ENCODE results near the gene THY1.

The THY1 gene

DNA sequence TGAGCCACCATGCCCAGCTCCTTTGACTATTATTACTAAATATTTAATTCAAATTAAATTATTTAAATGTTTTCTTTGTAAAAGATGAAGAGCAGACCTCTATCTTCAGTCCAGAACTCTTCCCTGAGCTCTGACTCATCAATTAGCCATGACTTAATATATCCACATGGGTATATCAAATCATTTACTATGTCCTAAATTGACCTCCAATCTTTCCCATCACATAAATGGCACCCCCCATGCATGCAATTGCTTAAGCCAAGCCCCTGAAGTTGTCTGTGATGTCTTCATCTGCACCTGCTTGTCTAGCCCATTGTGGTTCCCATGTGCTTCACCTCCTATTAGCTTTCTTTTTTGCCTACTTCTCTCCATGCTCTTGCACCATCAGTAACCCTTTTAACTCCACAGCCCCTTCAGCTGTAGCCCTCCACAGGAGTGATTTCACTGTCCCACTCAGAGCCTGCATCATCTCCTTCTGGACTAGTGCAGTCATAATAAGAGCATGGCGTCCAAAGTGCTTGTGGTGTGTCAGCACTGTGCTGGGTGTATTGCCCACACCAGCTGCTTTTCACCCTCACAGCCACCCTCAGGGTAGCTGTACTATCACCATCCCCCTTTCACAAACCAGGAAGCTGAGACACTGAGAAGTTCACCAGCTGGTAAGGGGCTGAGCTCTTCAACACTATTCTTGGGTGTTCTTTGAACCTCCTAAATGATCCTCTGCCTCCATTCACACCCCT is 11.8 kb upstream of the THY1 start:
- ChIA-PET CTCF (interaction anchor here (1.0 kb wide), 2 partner anchors 11 to 40 kb away, joined by 3 read pairs; no protein-coding TSS in a partner anchor), POLR2A (interaction anchor here (0.5 kb wide), 1 partner anchor 39 kb away, joined by 3 read pairs; no protein-coding TSS in a partner anchor)
- no peak for DNase-seq (ENCODE audit: extremely low spot score)
- TF ChIP-seq, protein P1, sequence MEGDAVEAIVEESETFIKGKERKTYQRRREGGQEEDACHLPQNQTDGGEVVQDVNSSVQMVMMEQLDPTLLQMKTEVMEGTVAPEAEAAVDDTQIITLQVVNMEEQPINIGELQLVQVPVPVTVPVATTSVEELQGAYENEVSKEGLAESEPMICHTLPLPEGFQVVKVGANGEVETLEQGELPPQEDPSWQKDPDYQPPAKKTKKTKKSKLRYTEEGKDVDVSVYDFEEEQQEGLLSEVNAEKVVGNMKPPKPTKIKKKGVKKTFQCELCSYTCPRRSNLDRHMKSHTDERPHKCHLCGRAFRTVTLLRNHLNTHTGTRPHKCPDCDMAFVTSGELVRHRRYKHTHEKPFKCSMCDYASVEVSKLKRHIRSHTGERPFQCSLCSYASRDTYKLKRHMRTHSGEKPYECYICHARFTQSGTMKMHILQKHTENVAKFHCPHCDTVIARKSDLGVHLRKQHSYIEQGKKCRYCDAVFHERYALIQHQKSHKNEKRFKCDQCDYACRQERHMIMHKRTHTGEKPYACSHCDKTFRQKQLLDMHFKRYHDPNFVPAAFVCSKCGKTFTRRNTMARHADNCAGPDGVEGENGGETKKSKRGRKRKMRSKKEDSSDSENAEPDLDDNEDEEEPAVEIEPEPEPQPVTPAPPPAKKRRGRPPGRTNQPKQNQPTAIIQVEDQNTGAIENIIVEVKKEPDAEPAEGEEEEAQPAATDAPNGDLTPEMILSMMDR (IDR thresholded peaks at IDR 0.05; ENCODE audit: control extremely low read depth, extremely low read depth, low read depth, missing control alignments) = no peak

DNA sequence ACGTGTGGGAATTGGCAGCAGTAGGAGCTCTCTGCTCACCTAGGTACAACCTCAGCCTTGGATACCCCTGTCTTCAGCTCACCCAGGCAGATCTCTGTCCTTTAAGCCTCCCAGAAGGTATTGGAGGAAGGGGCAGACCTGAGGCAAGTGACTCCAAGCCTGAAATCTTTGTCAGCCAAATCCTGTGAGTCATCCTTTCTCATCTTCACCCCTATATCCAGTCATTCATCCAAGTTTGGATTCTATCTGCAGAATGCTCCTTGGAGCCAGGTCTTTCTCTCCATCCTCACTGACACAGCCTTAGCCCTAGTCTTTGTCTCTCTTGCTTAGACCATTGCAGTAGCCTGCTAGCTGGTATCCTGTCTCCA is 10.4 kb upstream of the THY1 start:
- DNase-seq (ENCODE audit: extremely low spot score) = no peak

DNA sequence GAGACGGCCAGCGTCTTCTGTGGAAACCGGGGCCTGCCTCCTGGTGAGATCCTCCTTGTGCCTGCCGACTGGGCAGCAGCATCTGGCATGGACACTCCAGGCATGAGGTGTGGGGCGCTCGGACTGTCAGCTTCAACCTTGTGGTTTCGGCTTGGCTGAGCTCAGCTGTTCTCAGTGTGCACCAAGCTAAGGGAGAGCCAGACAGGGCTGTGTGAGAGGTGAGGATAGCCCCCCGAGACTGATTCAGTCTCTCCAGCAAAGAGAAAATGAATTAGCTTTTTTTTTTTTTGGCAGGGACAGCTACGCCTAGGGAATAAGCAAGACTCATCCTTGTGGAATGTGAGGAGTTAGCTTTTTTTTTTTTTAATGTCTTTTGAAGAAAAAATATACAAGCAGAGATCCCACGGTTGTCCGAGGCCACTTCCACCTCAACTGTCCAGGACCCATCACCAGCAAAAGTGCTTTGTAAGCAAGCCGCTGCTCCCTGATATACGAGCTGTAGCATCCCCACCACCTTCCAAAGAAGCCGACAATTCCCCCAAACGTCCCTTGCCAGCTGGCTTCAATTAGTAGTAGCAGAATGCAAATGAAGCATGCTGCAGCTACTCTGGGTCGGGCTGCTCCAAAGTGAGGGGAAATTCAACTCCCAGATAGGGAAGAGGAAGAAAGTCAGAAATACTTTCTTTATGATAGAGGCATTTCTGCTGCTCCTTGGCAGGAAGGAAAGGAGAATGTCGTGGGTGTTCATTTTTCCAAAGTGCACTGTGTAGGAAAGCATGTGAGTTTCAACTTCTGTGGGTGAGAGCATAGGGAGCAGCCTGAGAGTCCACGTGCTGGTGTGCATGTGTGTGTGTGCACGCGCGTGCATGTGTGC is 9.7 kb upstream of the THY1 start:
- POLR2A ChIA-PET = no interaction called here
- DNase-seq (ENCODE audit: extremely low spot score) = no peak
- TF ChIP-seq, protein P1 (IDR thresholded peaks at IDR 0.05; ENCODE audit: control extremely low read depth, extremely low read depth, low read depth, missing control alignments) = no peak
- CTCF ChIA-PET = interaction anchor here (0.6 to 1.6 kb wide), 5 partner anchors 9 to 328 kb away, joined by 3 to 8 read pairs (median 3); no protein-coding TSS in a partner anchor

More for the DNA sequence above, 10.4 kb upstream of the THY1 start:
- ChIA-PET CTCF (interaction anchor here (1.5 to 1.6 kb wide), 2 partner anchors 8 to 41 kb away, joined by 4 to 8 read pairs; no protein-coding TSS in a partner anchor), POLR2A (no interaction called here)
- TF ChIP-seq, protein P1 (IDR thresholded peaks at IDR 0.05; ENCODE audit: control extremely low read depth, extremely low read depth, low read depth, missing control alignments) = no peak

DNA sequence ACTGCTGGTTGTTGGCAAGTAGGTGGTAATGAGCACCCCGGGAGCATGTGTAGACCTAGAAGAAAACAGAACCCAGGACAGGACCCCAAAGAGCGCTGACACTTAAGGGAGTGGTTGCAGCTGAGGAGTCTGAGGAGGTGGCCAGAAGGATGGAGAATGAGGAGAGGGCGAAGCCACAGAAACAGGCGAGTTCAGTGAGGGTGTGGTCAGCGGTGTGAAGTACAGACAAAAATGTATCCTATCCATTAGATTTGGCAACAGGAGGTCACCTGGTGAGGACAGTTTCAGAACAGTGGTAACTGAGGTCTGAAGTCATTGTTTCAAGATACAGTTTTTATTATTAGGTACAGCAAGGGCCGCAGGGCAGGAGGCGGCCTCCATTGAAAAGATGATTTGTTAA is 8.6 kb upstream of the THY1 start:
- ChIA-PET POLR2A (no interaction called here), CTCF (interaction anchor here (1.5 to 1.8 kb wide), 2 partner anchors 9 to 36 kb away, joined by 3 to 5 read pairs; no protein-coding TSS in a partner anchor)
- TF ChIP-seq, protein P1 (IDR thresholded peaks at IDR 0.05; ENCODE audit: control extremely low read depth, extremely low read depth, low read depth, missing control alignments) = no peak

DNA sequence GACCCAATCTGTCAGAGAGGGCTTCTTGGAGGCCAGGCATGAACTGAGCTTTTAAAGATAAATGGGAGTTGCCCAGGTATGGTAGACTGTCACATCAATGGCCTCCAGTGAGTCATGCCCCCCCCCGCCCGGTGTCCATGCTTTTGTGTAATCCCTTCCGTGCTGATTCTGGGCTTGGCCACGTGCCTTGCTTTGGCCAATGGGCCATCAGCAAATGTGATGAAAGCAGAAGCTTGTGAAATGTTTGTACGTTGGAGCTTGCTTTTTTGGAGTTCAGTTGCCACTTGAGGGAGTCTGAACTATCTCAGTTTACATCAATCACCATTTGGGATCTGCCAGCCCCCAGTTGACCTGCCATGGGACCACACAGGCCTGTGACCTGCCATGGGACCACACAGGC is 4.3 kb upstream of the THY1 start:
- no peak for DNase-seq (ENCODE audit: extremely low spot score)
- CTCF ChIA-PET = interaction anchor here (1.1 kb wide), 1 partner anchor 106 kb away, joined by 3 read pairs; no protein-coding TSS in a partner anchor
- POLR2A ChIA-PET = no interaction called here
- TF ChIP-seq, protein P1 (IDR thresholded peaks at IDR 0.05; ENCODE audit: control extremely low read depth, extremely low read depth, low read depth, missing control alignments) = no peak

More for the DNA sequence above, 8.6 kb upstream of the THY1 start:
- DNase-seq (ENCODE audit: extremely low spot score) = no peak

DNA sequence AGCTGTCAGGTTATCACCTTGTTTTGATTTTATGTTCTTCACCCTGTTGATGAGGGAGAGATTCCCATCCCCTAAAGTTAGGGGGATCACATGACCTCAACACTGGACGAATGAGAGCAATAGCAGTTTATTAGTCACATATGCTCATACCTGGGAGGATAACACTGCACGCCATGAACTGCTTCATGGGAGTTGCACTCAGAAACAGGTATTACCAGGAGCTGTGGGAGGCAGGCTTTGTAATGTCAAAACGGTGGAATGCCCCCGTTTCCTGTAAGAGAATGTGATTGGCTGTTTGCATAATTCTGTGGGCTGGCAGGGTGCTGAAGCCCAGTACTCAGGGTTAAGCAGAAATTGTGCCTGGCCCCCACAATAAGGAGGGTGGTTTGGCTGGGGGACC is 3.2 kb upstream of the THY1 start:
- TF ChIP-seq, protein P1 (IDR thresholded peaks at IDR 0.05; ENCODE audit: control extremely low read depth, extremely low read depth, low read depth, missing control alignments) = no peak
- ChIA-PET CTCF (interaction anchor here (1.7 kb wide), 1 partner anchor 48 kb away, joined by 4 read pairs; no protein-coding TSS in a partner anchor), POLR2A (no interaction called here)
- no peak for DNase-seq (ENCODE audit: extremely low spot score)

Measured in GM10248 (cell line).